Measurements from ENCODE around the gene NMT2.
A peak's percentile ranks its signal among the peaks of the same experiment; 100 is the strongest.

Gene NMT2

DNA sequence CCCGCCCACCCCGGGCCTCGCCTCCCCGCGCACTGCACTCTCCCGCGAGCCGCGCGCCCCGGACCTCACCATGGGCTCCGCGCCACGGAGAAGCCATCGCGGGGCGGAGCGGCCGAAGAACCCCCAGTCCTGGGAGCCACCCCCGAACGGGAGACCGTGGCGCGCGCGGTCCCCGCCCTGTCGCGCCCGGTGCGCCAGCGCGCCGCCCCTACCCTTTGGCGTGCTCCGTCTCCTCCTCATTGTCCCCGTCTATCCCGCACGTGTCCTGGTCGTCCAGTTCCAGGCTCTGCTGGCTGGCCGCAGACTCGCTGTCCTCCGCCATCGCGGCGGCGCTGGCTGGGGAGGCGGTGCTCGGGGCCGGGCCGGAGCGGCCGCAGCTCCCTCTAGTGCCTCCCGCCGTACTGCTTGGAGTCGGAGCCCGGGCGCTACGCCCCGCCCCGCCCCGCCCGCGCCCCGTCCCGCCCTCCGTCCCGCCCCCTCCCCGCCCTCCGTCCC, at the start of gene NMT2:
Gene NMT2 (minus strand): TSS at position 403 of the 495 bp plus-strand sequence. CDS start 81 bp downstream, at position 322.
- DNase-seq (ENCODE audit: low read depth): no peak
- TF ChIP-seq, protein P1, sequence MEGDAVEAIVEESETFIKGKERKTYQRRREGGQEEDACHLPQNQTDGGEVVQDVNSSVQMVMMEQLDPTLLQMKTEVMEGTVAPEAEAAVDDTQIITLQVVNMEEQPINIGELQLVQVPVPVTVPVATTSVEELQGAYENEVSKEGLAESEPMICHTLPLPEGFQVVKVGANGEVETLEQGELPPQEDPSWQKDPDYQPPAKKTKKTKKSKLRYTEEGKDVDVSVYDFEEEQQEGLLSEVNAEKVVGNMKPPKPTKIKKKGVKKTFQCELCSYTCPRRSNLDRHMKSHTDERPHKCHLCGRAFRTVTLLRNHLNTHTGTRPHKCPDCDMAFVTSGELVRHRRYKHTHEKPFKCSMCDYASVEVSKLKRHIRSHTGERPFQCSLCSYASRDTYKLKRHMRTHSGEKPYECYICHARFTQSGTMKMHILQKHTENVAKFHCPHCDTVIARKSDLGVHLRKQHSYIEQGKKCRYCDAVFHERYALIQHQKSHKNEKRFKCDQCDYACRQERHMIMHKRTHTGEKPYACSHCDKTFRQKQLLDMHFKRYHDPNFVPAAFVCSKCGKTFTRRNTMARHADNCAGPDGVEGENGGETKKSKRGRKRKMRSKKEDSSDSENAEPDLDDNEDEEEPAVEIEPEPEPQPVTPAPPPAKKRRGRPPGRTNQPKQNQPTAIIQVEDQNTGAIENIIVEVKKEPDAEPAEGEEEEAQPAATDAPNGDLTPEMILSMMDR (conservative IDR thresholded peaks at IDR 0.05; ENCODE audit: control insufficient read depth, insufficient read depth, low read depth, low read length): no peak
- peak within 1 kb of the TSS; percentile 62 for H3K4me3 ChIP-seq (ENCODE audit: control insufficient read depth, low read depth, low read length)

DNA sequence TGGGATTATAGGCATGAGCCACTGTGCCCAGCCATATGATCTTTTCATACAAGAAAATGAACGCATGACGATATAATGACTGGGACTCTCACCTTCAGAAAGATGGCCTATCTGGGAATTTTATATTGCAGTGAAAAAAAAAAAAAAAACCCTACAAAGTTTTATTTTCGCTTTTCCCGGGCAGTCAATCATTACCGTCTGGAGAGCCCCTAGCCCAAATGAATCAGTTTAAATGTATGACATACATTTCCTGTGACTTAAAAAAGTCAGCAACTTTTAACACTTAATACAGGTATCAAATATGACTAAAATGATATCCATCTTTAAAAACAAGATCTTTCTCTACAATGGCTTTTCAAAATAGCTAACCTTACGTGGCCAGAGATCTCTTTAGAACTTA, 48.2 kb upstream of the NMT2 start:
- no peak overlapping the region for H3K4me3 ChIP-seq (ENCODE audit: control insufficient read depth, low read depth, low read length)
- TF ChIP-seq, protein P1 (conservative IDR thresholded peaks at IDR 0.05; ENCODE audit: control insufficient read depth, insufficient read depth, low read depth, low read length): no peak
- DNase-seq (ENCODE audit: low read depth): no peak

DNA sequence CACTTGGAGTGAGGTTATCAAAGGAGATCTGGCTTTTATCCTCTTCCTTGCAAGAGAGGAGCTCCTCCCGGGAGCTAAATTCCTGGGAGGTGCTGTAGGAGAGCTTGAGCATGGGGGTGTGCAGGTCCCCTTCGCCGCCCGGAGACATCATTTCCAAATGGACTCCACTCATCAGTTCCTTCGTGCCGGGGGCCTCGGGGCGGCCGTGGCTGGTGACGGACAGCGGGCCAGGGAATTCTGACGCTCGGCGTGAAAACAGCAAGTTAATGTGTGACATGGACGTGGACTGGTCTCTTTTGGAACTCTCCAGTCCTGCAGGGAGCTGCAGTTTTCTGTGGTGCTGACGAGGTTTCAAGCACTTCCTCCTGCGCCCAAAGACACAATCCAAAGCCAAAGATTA, 45.7 kb upstream of the NMT2 start:
- no peak for DNase-seq (ENCODE audit: low read depth)
- no peak overlapping the region for H3K4me3 ChIP-seq (ENCODE audit: control insufficient read depth, low read depth, low read length)
- TF ChIP-seq, protein P1 (conservative IDR thresholded peaks at IDR 0.05; ENCODE audit: control insufficient read depth, insufficient read depth, low read depth, low read length): no peak

DNA sequence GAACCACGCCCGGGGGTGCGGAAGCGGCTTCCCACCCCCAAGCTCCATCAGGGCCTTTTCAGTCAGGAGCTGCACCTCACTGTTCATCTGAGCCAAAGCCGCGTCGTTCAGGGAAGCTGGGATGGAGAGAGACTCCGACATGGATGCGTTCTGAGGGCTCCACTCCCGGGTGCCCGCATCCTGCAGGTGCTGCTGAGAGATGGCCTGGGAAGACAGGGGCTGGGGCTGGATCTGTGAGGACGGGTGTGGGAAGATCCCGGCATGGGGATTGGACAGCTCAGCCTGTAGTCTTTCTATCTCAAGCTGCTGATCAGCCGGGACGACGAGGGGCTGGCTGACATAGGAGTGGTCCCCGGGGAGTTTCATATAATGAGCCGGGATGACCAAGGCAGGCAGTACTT, 45.0 kb upstream of the NMT2 start:
- no peak for DNase-seq (ENCODE audit: low read depth)
- no peak overlapping the region for H3K4me3 ChIP-seq (ENCODE audit: control insufficient read depth, low read depth, low read length)
- TF ChIP-seq, protein P1 (conservative IDR thresholded peaks at IDR 0.05; ENCODE audit: control insufficient read depth, insufficient read depth, low read depth, low read length): no peak

DNA sequence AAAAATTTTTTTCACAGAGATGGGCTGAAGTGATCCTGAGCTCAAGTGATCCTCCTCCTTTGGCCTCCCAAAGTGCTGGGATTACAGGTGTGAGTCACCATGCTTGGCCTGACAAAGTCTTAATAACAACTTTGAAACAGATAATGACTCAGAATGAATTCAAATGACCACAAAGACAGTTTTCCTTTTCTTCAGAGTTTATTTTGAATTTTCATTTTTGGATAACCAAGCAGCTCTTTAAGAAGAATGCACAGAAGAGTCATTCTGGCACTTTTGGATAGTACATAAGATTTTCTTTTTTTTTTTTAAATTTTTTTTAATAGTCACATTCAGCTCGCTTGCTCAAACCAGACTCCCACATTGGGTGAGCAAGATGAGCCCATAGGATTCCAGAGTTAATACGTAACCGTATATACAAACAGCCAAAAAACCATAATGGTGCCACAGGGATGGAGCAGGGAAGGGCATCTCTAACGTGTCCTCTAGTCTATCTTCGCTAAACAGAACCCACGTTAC, 43.0 kb upstream of the NMT2 start:
- TF ChIP-seq, protein P1 (conservative IDR thresholded peaks at IDR 0.05; ENCODE audit: control insufficient read depth, insufficient read depth, low read depth, low read length): no peak
- peak; percentile 89 for DNase-seq (ENCODE audit: low read depth)
- no peak overlapping the region for H3K4me3 ChIP-seq (ENCODE audit: control insufficient read depth, low read depth, low read length)

DNA sequence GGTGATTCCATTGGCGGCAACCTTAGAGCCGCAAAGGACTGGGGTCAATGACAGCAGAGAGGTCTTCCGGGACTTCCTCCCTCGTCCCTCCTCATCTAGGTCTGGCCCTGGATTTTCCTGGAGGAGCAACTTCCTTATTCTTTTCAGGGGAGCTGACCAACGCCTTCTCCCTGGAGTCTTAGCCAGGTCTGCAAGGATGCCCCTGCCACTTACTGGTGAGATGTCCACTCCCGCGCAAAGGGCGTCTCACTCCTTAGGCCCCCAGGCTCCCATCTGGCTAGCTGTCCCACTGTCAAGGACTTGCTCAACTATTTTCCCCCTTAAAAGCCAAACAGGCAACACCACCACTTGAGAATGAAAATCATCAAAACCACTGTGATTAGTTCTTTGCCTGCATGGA, 42.0 kb upstream of the NMT2 start:
- no peak overlapping the region for H3K4me3 ChIP-seq (ENCODE audit: control insufficient read depth, low read depth, low read length)
- TF ChIP-seq, protein P1 (conservative IDR thresholded peaks at IDR 0.05; ENCODE audit: control insufficient read depth, insufficient read depth, low read depth, low read length): no peak
- DNase-seq (ENCODE audit: low read depth): no peak
